ENCODE measurements around the gene DGCR6.
"Not testable (repeated sequence)": the region's sequence is repeated elsewhere in the genome, so short reads cannot be mapped to it uniquely, and the experiment has no call there.

DNA sequence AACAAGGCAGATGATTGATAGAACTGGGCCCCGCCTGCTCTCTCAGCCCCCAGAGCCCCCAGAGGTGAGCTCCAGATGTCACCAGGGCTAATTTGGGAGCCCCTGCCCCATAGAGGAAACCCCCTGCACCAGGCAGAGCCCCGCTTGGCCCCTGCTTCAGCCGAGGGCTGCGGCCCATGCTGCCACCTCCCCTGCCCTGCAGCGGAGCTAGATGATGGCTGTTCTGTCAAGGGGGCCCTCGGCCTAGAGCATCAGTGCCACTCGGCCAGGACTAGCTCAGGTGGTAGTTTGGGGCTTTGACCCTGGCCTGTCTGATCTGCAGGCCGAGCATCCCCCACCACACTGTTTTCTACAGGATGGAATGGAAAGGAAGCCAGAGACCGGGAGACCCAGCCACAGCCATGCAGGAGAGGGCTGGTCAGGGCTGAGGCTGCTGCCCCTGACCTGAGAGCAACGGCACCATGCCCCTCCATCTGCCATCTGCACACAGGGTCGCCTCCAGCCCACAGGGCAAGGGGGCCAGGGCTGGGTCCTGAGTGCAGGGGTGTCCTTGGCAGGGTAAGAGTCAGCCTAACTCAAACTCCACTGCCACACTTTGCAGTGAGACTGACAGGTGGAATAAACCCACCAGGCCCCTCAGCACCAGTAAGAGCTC lies 54.2 kb downstream of the DGCR6 start:
- TF ChIP-seq L3MBTL2 (conservative IDR thresholded peaks at IDR 0.05); HDGF (IDR thresholded peaks at IDR 0.05; ENCODE audit: borderline replicate concordance); ELF4 (IDR thresholded peaks at IDR 0.05); LEF1 (IDR thresholded peaks at IDR 0.05; ENCODE audit: borderline replicate concordance); SP1 (IDR thresholded peaks at IDR 0.05); TARDBP (IDR thresholded peaks at IDR 0.05); ZNF384 (IDR thresholded peaks at IDR 0.05); PKNOX1 (IDR thresholded peaks at IDR 0.05); FOXM1 (IDR thresholded peaks at IDR 0.05; ENCODE audit: borderline replicate concordance): not testable (repeated sequence)
